Fibroblast of villous mesenchyme (primary cell): ENCODE measurements around the gene CFAP91. TPM values are rescaled to one million over a fixed set of nuclear protein-coding genes. Genes with fewer than 3 reads are reported as not detected.
A peak's percentile ranks its signal among the peaks of the same experiment; 100 is the strongest.

Experiments
- DNase-seq: peaks from one replicate; pipeline ENCODE4 v3.0.0-alpha.2; 2010; ENCODE audit warnings: low read depth
- H3K4me3 ChIP-seq: 2 replicates; pipeline ENCODE4 v1.5.1; 2011; ENCODE audit warnings: low read depth, mild to moderate bottlenecking, low read length
- total RNA-seq: library from RNA; depleted of rRNA; stranded (reverse); fragments of >200 nt; gene quantifications from 2 replicates; pipeline ENCODE4 v1.2.3, GENCODE V29; 2012
- TF ChIP-seq, protein P1 (sequence below): IDR thresholded peaks from 2 replicates; pipeline ENCODE4 v1.5.1; 2012; ENCODE audit warnings: low read depth, mild to moderate bottlenecking, low read length; ENCODE audit not compliant: insufficient read depth

CFAP91 gene
- total RNA-seq = 0.32 and 0.43 TPM in 2 replicates

DNA sequence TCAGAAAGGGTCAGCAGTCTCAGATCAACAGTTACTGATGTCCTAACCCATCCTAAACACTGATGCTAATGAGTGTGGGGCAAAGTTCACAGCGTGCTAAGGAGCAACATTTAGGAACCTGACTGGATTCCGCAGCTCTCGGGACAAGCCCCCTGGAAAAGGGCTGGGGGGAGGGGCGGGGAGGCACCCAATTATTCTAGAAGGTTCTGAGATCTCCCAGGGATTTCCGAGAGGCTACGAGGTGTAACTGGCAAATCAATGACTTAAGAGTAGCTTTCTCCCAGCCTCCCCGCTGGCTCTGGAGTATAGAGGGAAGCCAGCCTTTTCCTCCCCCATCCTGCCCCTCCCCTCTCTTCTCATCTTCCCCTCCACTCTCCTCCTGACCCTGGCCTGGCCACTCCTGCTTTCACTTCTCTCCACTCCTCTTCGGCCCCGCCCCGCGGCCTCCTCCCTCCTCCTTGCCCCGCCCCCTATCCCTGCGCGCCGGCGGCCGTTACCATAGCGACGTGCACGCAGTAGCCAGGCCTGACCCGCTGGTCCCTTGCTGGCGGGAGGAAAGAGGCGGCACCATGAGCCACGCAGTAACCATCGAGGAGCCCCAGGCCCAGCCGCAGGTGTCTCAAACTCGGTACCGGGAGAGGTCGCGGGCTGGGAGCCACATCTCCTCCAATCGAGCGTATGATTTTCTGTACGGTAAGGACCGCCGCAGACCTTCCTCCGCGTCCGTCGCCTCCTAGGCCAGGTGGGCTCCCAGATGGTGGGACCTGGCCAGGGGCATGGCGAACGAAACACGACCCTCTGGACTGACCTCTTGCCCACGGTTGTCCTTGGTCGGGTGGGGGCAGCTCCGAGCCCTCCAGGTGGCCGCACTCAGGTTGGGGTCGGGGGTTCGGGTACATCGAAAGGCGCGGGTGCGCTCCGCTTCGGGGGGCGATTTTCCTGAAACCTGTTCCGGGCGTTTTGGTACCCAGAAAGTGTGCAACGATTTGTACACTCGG, at the start of gene CFAP91:
CFAP91 (plus strand) TSS at position 493 of the 998 bp plus-strand sequence; CDS start at position 570, 77 bp downstream.
- peak; percentile 94 for DNase-seq
- H3K4me3 ChIP-seq = peak within 1 kb of the TSS; percentile 57
- TF ChIP-seq, protein P1, sequence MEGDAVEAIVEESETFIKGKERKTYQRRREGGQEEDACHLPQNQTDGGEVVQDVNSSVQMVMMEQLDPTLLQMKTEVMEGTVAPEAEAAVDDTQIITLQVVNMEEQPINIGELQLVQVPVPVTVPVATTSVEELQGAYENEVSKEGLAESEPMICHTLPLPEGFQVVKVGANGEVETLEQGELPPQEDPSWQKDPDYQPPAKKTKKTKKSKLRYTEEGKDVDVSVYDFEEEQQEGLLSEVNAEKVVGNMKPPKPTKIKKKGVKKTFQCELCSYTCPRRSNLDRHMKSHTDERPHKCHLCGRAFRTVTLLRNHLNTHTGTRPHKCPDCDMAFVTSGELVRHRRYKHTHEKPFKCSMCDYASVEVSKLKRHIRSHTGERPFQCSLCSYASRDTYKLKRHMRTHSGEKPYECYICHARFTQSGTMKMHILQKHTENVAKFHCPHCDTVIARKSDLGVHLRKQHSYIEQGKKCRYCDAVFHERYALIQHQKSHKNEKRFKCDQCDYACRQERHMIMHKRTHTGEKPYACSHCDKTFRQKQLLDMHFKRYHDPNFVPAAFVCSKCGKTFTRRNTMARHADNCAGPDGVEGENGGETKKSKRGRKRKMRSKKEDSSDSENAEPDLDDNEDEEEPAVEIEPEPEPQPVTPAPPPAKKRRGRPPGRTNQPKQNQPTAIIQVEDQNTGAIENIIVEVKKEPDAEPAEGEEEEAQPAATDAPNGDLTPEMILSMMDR = no peak

DNA sequence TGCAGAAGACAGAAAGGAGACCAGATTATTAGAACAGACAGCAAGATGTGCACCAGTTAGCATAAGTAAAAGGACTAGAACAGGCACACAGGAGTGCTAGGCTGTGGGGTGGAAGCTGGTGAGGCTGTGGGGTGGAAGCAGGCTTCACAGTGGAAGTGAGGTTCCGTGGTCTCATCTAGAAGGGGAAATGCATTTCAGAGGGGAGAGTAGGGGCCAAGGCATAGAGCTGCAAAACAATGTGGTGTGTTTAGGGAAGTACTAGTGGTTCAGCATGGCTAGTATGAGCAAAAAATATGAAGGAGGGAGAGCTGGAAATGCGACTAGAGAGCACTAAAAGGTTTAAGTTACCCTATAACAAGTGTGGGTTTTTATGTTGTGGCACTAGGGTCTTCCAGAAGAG, 48.9 kb upstream of the CFAP91 start:
- TF ChIP-seq, protein P1 = no peak
- no peak overlapping the region for H3K4me3 ChIP-seq
- no peak for DNase-seq

DNA sequence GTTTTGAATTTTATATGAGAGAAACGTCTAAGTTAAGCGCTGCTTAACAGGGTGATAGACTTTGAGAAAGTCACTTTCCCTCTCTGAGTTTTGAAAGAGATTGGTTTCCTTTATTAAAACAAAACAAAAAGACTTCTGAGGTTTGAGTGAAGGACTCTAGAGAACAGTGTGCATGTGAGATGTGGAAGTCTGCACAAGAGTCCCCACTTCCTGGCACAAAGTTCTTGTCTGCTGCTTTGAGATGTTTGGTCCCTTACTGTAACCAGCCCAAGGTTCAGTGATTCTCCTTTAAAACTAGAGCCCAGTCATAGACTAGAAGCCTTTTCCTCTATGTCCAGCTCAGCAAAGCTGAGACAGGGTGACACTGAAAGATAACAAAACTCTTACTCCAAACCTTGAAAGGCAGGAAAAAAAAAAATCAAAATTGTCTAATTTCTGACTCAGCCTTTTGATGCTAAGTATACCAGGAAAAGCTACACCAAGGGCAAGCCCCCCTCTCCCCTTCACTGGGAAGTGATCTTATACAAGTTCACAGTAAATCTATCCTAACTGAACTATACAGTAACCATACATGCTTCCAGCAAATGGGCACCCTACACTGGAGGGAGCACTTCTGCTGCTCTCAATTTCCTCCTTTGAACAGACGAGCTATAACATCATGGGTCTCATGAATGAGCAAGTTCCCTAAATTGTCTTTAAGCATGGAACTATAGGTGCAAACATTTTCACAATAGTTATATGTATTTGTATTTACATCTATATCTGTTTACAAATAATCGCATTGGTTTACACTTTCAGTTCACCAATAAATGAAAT, 44.7 kb upstream of the CFAP91 start:
- no peak for DNase-seq
- H3K4me3 ChIP-seq = no peak overlapping the region
- TF ChIP-seq, protein P1 = no peak

DNA sequence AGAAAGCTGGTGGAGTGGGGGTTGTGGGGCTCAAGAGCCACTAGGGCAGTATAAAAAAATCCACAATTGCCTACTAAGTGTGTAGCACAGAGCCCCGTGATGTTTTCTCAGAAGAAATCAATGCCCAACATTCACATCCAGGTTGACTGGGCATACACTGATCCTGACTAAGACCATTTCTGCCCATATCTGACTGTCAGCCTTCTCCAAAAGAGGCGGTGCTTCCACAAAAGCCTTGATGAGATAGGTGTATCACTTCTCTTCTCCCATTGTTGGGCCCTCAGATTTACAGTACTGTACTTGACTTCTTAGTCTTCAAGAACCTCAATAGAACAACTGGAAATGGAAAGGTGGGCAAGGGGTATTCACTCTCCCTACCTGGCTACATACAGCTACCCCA, 43.8 kb upstream of the CFAP91 start:
- TF ChIP-seq, protein P1 = no peak
- DNase-seq = no peak
- H3K4me3 ChIP-seq = no peak overlapping the region

DNA sequence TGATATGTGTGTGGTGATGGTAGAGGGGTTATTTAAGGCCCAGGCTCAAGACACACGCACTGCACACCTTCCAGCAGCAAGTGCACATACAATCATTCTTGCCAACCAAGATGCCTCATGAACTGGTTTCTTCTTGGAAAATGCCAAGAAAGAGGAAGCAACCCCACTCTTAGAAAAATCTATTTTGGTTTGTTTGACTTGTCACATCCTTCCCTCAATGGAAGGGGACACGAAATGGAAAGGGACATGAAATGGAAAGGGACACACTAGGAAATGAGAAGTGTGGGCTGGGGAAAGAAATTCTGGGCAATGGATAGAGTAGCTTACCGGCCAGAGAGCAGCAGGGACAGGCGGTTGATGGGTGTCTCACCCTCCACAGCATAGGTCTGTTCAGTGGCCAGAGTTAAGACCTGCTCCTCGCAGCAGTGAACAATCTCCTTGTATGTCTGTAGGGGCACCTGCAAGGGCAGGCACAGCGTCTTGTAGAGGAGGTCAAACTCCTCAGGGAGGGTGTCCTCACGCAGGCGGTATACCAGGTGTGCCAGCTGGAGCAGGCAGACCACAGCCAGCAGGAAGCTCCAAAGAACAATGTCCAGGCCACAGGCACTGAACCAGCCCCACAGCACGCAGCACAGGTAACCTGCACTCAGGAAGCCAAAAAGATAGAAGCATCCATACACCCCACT, 43.1 kb upstream of the CFAP91 start:
- DNase-seq = no peak
- TF ChIP-seq, protein P1 = no peak
- no peak overlapping the region for H3K4me3 ChIP-seq

DNA sequence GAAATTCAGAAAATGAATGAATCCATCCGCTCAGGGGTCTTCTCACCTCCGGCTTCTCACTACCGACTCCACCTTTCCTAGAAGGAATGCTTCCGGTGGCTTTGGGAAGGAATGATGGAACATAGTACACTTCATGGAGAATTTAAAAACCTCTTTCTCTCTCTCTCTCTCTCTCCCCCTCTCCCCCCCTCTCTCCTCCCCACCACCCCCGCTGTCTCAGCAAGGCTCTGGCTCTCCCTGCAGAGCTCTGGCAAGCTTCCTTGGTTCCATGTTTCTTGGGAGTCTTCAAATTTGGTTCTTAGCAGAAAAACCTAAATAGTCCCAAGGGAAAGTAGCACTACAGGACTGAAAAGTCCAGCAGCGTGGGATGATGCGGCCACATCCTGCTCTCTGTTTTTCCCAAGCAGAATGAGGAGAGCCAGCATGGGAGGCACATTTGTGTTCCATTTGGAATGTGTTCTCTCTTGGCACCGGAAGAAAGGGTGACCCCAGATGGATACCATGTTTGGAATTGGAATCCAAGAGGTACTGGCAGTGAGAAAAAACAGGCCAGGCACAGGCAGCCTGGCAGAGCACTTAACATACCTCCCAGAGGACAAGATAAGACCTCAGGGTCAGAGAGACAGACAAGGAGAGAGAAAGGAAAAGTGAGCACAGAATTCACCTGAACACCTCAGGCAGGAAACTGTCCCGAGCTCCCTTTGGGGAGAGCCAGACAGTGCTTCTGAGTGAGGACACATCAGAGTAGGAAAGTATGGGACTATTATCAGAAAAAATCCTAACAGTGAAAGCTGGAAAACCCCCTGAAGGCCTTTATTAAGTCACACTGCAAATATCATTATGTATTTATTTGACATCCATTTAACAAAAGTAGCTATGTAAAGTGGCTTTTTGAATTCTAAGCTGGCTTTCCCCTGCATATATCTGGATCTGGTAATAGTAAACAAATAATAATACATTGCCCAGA, 42.1 kb upstream of the CFAP91 start, which contains the start of gene POPDC2:
POPDC2 (minus strand) TSS at position 116 of the 967 bp plus-strand sequence. CDS start 166 bp downstream, outside the sequence.
- H3K4me3 ChIP-seq = no peak within 1 kb of the TSS
- TF ChIP-seq, protein P1 = no peak
- DNase-seq = no peak
